ENCODE data around the gene PGAM5.
"Not testable (repeated sequence)": the region's sequence is repeated elsewhere in the genome, so short reads cannot be mapped to it uniquely, and the experiment has no call there.

The PGAM5 gene

DNA sequence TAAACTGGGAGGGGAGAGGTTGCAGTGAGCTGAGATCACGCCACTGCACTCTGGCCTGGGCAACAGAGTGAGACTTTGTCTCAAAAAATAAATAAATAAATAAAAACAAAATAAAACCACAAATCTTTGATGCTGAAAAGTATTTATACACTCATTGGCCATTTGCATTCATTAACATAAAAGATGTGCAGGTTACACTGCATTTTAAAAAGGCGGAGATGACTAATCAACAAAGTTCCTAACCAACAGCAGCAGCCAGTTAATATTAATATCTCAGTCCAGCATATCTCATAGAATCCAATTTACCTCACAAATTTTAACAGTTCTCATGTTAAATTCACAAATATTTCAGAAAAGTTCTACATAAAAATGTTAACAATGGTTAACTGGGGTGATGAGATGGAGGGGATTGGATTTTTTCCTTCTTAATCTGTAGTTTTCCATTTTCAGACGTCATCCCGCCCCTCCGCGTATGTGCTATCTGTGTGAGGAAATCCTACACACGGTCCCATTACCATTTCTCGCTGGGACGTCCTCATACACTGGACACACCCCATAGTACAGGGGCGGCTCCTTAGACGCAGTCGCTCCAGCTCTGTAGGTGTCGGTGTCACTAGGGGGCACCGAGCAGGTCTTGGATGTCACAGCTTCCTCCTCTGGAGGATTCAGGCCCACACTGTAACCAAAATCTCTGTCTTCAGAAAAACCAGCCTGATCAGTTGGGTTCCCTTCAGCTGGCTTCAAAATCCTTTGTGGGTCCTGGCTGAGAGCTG, 43.7 kb downstream of the PGAM5 start:
- no peak for DNase-seq

- DNase-seq: not testable (repeated sequence)
These were observed 48.2 kb downstream of the PGAM5 start for GRCh38 chr12:132758825-132759224.

DNA sequence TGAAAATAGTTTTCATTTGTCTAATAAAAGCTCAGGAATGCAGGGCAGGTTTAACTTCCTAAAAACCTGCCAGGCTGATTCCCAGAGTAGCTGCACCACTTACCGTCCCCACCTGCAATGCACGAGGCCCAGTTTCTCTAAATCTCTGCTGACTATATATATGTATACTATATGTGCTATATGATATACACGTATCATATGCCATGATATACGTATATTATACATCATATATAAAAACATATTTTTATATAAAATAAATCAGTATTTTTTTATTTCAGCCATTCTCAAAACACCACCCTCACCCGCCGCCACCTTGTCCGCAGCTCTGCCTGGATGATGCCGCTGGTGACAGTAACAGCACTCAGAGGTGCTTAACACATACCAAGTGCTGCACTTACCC, 48.7 kb downstream of the PGAM5 start:
- DNase-seq: no peak

GRCh38 chr12:132761032-132761920, 50.6 kb downstream of the PGAM5 start, which contains the start of gene ANKLE2:
Gene ANKLE2, minus strand, starts transcription at chr12:132761832. Its CDS starts 34 bp downstream, at chr12:132761798.
- peak; percentile 65 for DNase-seq

GRCh38 chr12:132761921-132762583, 51.4 kb downstream of the PGAM5 start:
- DNase-seq: peak; percentile 90

- DNase-seq: no peak
These were observed 53.6 kb downstream of the PGAM5 start for GRCh38 chr12:132764231-132764630.

GRCh38 chr12:132765361-132765760, 54.7 kb downstream of the PGAM5 start:
- DNase-seq: no peak

DNA sequence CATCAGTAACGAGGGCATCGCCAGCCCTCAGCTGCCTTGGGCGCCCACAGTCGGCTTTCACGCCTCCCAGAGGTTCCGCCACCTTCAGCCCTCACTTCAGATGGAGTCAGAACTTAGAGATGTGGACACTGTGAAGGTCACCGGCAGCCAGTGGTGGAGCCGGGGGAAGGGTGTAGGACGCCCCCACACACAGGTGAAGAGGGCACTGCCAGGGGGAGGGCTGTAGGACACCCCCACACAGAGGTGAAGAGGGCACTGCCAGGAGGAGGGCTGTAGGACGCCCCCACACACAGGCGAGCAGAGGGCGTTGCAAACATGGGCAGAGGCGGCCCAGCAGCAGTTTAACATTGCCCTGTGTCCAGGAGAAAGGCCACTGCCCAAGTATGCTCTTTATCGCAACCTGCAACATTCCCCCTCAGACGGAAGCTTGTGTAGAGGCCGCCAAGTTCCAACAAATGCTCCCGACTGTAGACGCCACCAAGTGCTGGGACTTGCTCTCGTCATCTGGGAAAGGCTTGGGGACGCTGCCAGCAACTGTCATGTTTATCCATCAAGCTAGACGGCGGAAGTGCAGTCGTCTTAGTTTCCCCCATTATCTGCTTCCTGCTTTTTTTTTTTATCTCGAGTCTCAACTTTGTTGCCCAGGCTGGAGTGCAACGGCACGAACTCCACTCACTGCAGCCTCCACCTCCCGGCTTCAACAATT, 55.9 kb downstream of the PGAM5 start:
- no peak for DNase-seq

- DNase-seq: peak; percentile 60
These were observed 60.6 kb downstream of the PGAM5 start for GRCh38 chr12:132771126-132771838.
